ENCODE results near the gene B4GALT6. TPM values are rescaled to one million over a fixed set of nuclear protein-coding genes. Genes with fewer than 3 reads are reported as not detected.
A peak's percentile ranks its signal among the peaks of the same experiment; 100 is the strongest.

The B4GALT6 gene
- total RNA-seq, 1 donor from 2014 or later: 46.3 TPM

GRCh38 chr18:31611511-31611910 lies 72.9 kb downstream of the B4GALT6 start:
- no peaks in the 10 kb centered on the region for H3K9me3 Mint-ChIP-seq
- peaks cover 2% of the 10 kb centered on the region for H3K27me3 Mint-ChIP-seq (ENCODE audit: low read depth)
- no peak for TF ChIP-seq CTCF (IDR thresholded peaks at IDR 0.05; ENCODE audit: unreplicated experiment)
- H3K4me1 Mint-ChIP-seq: peaks cover 47% of the 10 kb centered on the region
- H3K36me3 Mint-ChIP-seq: no peaks in the 10 kb centered on the region
- H3K27ac Mint-ChIP-seq: no peak overlapping the region
- H3K4me3 Mint-ChIP-seq: no peak overlapping the region
- no peak for DNase-seq (ENCODE audit: low spot score in 2 of 2, unreplicated experiment in 2 of 2)

- Mint-ChIP-seq H3K4me1 (peaks cover 47% of the 10 kb centered on the region), H3K36me3 (no peaks in the 10 kb centered on the region), H3K27me3 (ENCODE audit: low read depth) (peaks cover 2% of the 10 kb centered on the region), H3K27ac (peak overlapping the region; percentile 57), H3K4me3 (no peak overlapping the region), H3K9me3 (no peaks in the 10 kb centered on the region)
- TF ChIP-seq CTCF (IDR thresholded peaks at IDR 0.05; ENCODE audit: unreplicated experiment): peak; percentile 35
- peak in 1 of 2 experiments; percentile 40 for DNase-seq (ENCODE audit: low spot score in 2 of 2, unreplicated experiment in 2 of 2)
Observed at GRCh38 chr18:31610286-31611205, 73.8 kb downstream of the B4GALT6 start.

GRCh38 chr18:31609886-31610285 lies 74.5 kb downstream of the B4GALT6 start:
- H3K36me3 Mint-ChIP-seq: no peaks in the 10 kb centered on the region
- TF ChIP-seq CTCF (IDR thresholded peaks at IDR 0.05; ENCODE audit: unreplicated experiment): no peak
- no peaks in the 10 kb centered on the region for H3K9me3 Mint-ChIP-seq
- H3K27me3 Mint-ChIP-seq (ENCODE audit: low read depth): peaks cover 2% of the 10 kb centered on the region
- H3K4me1 Mint-ChIP-seq: peaks cover 44% of the 10 kb centered on the region
- DNase-seq (ENCODE audit: low spot score in 2 of 2, unreplicated experiment in 2 of 2): no peak
- no peak overlapping the region for H3K4me3 Mint-ChIP-seq
- H3K27ac Mint-ChIP-seq: peak overlapping the region; percentile 57

GRCh38 chr18:31607384-31607783 lies 77.0 kb downstream of the B4GALT6 start:
- no peak for DNase-seq (ENCODE audit: low spot score in 2 of 2, unreplicated experiment in 2 of 2)
- Mint-ChIP-seq H3K4me3 (no peak overlapping the region), H3K27me3 (ENCODE audit: low read depth) (peaks cover 2% of the 10 kb centered on the region), H3K4me1 (peaks cover 36% of the 10 kb centered on the region), H3K36me3 (no peaks in the 10 kb centered on the region), H3K27ac (no peak overlapping the region), H3K9me3 (peaks cover 7% of the 10 kb centered on the region)
- TF ChIP-seq CTCF (IDR thresholded peaks at IDR 0.05; ENCODE audit: unreplicated experiment): no peak

- H3K9me3 Mint-ChIP-seq: peaks cover 7% of the 10 kb centered on the region
- no peak overlapping the region for H3K27ac Mint-ChIP-seq
- TF ChIP-seq CTCF (IDR thresholded peaks at IDR 0.05; ENCODE audit: unreplicated experiment): no peak
- H3K36me3 Mint-ChIP-seq: no peaks in the 10 kb centered on the region
- no peak overlapping the region for H3K4me3 Mint-ChIP-seq
- H3K4me1 Mint-ChIP-seq: peaks cover 25% of the 10 kb centered on the region
- no peak for DNase-seq (ENCODE audit: low spot score in 2 of 2, unreplicated experiment in 2 of 2)
- peaks cover 2% of the 10 kb centered on the region for H3K27me3 Mint-ChIP-seq (ENCODE audit: low read depth)
Observed at GRCh38 chr18:31606265-31606664, 78.1 kb downstream of the B4GALT6 start.

All from mesothelial cell of epicardium (in vitro differentiated cells).